Measurements from ENCODE around the gene DHRS3.
"Not testable (repeated sequence)": the region's sequence is repeated elsewhere in the genome, so short reads cannot be mapped to it uniquely, and the experiment has no call there.

The DHRS3 gene

GRCh38 chr1:12657060-12657884 is 39.3 kb upstream of the DHRS3 start:
- H3K27ac ChIP-seq: no peak overlapping the region
- no peak for TF ChIP-seq CTCF (IDR thresholded peaks at IDR 0.05)
- no peak for DNase-seq (ENCODE audit: low spot score)
- no peak overlapping the region for H3K4me3 ChIP-seq

DNA sequence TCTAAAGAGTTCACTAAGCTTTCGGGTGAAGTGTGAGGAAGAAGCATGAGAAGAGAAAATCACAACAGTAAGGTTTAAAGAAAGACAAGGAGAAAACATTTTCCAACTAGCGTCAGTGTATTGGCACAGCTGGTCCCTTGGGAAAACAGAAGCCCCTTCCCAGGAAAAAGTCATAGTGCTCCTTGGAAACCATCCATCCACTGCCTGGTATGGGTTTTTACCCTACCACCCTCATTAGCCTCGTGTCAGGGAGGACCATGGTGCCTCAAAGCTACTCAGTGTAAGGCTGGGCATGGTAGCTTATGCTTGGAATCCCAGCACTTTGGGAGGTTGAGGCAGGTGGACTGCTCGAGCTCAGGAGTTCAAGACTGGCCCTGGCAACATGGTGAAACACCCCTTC is 38.6 kb upstream of the DHRS3 start:
- no peak for DNase-seq (ENCODE audit: low spot score)
- H3K27ac ChIP-seq: no peak overlapping the region
- H3K4me3 ChIP-seq: no peak overlapping the region
- no peak for TF ChIP-seq CTCF (IDR thresholded peaks at IDR 0.05)

DNA sequence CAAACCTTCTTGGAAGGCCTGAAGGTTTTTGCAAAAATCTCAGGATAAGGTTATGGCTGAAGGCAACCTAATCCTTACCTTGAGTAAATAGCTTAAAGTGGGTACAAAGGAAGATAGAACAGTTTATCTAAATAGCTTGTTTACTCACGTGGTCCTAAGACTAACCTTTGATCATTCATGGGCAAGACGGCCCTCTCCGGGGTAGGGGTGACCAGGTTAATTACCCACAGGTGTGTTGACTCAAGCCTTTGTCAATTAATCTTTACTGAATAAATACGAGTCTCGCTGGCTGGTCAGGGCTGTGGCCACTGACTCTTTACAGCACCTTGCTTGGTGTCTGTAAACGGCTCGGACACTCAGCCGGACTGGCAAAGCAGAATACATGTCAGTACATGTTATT is 36.6 kb upstream of the DHRS3 start:
- no peak for TF ChIP-seq CTCF (IDR thresholded peaks at IDR 0.05)
- no peak for DNase-seq (ENCODE audit: low spot score)
- no peak overlapping the region for H3K4me3 ChIP-seq
- no peak overlapping the region for H3K27ac ChIP-seq

- Histone ChIP-seq H3K27ac (no peak overlapping the region), H3K4me3 (no peak overlapping the region)
- DNase-seq (ENCODE audit: low spot score): no peak
- no peak for TF ChIP-seq CTCF (IDR thresholded peaks at IDR 0.05)
These were observed 36.1 kb upstream of the DHRS3 start for GRCh38 chr1:12654004-12654567.

GRCh38 chr1:12649971-12650421 is 32.0 kb upstream of the DHRS3 start:
- H3K4me3 ChIP-seq: no peak overlapping the region
- no peak for DNase-seq (ENCODE audit: low spot score)
- no peak for TF ChIP-seq CTCF (IDR thresholded peaks at IDR 0.05)
- no peak overlapping the region for H3K27ac ChIP-seq

- Histone ChIP-seq H3K4me3 (no peak overlapping the region), H3K27ac (no peak overlapping the region)
- DNase-seq (ENCODE audit: low spot score): no peak
- no peak for TF ChIP-seq CTCF (IDR thresholded peaks at IDR 0.05)
These were observed 30.7 kb upstream of the DHRS3 start for GRCh38 chr1:12648741-12649140.

GRCh38 chr1:12645401-12645800 is 27.4 kb upstream of the DHRS3 start:
- not testable (repeated sequence) for H3K4me3 ChIP-seq; H3K27ac ChIP-seq; DNase-seq (ENCODE audit: low spot score)

All from coronary artery (tissue), 2 donors.